Muscle layer of colon (tissue), 2 donors: ENCODE data around the gene G6PC1.
A peak's percentile ranks its signal among the peaks of the same experiment; 100 is the strongest.

Experiments used
- H3K27ac ChIP-seq: one replicate; pipeline ENCODE4 v1.7.0; 2013; ENCODE audit warnings: low read depth, mild to moderate bottlenecking, low read length, moderate library complexity
- H3K27me3 ChIP-seq, 2 donors: one replicate each; pipeline ENCODE4 v1.7.0; 2013; ENCODE audit warnings: low read length in 2 of 2, mild to moderate bottlenecking in 2 of 2; ENCODE audit not compliant: insufficient read depth in 2 of 2, control insufficient read depth in 1 of 2
- H3K36me3 ChIP-seq: one replicate; pipeline ENCODE4 v1.7.0; 2013; ENCODE audit warnings: mild to moderate bottlenecking, low read length; ENCODE audit not compliant: insufficient read depth
- H3K4me1 ChIP-seq: one replicate; pipeline ENCODE4 v1.7.0; 2013; ENCODE audit warnings: mild to moderate bottlenecking, low read length; ENCODE audit not compliant: insufficient read depth
- H3K4me3 ChIP-seq, 2 donors: one replicate each; pipeline ENCODE4 v1.7.0; 2013; ENCODE audit warnings: low read length in 2 of 2, low read depth in 1 of 2, mild to moderate bottlenecking in 1 of 2, moderate library complexity in 1 of 2
- H3K9ac ChIP-seq: one replicate; pipeline ENCODE4 v1.7.0; 2013; ENCODE audit warnings: low read length
- H3K9me3 ChIP-seq: one replicate; pipeline ENCODE4 v1.7.0; 2013; ENCODE audit warnings: mild to moderate bottlenecking, low read length
- donor health status: abdominal sarcoma.
- donor health status: Adenocarcinoma of cecum.

G6PC1 gene

DNA sequence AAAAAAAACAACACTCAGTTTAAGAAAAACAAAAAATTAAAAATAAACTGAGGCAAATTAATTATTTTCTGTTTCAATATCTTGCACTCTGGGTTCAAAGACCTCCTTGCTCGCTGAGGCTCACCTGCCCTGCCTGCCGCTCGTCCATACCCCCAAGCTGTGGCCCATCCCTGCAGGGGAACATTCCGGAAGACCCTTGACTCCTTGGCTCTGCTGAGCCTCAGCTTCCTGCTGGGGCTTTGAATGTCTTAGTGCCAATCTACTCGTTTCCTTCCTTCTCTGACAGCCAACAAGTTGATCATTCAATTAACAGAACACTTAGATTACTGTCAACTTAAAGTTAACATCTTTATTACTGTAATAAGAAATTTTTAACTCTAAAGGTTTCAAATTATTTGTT is 24.3 kb downstream of the G6PC1 start:
- no peaks in the 10 kb centered on the region for H3K36me3 ChIP-seq
- no peak overlapping the region for H3K27ac ChIP-seq
- peaks cover 28% of the 10 kb centered on the region for H3K4me1 ChIP-seq
- H3K9me3 ChIP-seq, result no peaks in the 10 kb centered on the region
- no peak overlapping the region for H3K9ac ChIP-seq
- no peak overlapping the region for H3K4me3 ChIP-seq
- no peaks in the 10 kb centered on the region for H3K27me3 ChIP-seq

DNA sequence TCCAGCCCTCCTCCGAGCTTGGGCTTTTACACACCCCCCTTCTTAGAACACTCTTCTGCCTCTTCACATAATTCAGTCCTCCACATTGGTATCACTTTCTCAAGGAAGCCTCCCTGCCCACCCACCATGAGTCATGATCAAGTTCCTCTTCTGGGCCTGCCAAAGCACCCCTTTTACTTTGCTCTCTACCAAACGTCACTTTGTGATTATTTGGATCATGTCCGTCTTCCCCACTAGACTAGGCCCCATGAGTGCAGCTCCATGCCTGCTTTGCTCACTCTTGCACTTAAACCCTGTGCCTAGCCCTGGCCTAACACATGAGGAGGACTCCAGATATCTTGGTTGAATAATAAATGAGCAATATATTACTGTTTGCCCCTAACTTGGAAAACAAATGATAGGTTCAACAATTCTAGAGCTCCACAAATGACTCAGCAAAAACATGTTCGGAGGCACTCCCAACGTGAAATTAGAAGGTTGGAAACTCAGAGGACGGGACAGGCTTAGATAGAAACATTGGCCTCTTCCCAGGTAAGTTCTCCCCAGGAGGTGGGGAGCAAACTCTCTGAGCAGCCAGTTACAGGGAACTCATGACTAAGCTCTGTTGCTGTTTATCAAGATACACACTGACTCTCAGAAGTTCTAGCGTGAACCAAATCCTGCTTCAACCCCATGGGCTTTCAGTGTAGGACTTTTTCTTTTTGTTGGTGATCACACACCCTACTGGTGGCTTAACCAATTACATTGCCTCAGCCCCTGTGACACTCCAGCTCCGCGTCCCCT is 28.3 kb downstream of the G6PC1 start:
- Histone ChIP-seq H3K27me3 (no peaks in the 10 kb centered on the region), H3K9me3 (no peaks in the 10 kb centered on the region), H3K9ac (no peak overlapping the region), H3K4me3 (peak overlapping the region in 1 of 2 donors; percentile 46), H3K4me1 (peaks cover 8% of the 10 kb centered on the region), H3K27ac (peak overlapping the region; percentile 45), H3K36me3 (no peaks in the 10 kb centered on the region)

DNA sequence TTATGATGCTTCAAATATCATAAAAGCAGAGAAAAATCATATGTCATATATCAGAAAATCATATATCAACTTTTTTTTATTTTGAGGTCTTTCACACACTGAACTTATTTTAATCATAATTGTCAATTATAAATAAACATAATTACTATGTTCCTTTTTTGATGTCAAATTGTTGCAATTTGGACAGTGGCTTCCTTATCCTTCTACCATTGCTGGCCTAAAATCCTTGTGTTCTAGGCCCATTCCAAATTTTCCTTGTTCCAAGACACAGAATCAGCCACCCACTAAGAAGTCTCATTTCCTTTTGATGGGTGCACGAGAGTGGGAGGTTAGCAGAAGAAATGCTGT is 28.9 kb downstream of the G6PC1 start:
- peak overlapping the region; percentile 45 for H3K27ac ChIP-seq
- no peak overlapping the region for H3K4me3 ChIP-seq
- peaks cover 8% of the 10 kb centered on the region for H3K4me1 ChIP-seq
- no peaks in the 10 kb centered on the region for H3K27me3 ChIP-seq
- no peaks in the 10 kb centered on the region for H3K9me3 ChIP-seq
- no peaks in the 10 kb centered on the region for H3K36me3 ChIP-seq
- no peak overlapping the region for H3K9ac ChIP-seq

GRCh38 chr17:42937712-42938596 is 37.4 kb downstream of the G6PC1 start:
- Histone ChIP-seq H3K9me3 (no peaks in the 10 kb centered on the region), H3K27ac (no peak overlapping the region), H3K4me3 (no peak overlapping the region), H3K4me1 (no peaks in the 10 kb centered on the region), H3K36me3 (no peaks in the 10 kb centered on the region), H3K9ac (no peak overlapping the region), H3K27me3 (no peaks in the 10 kb centered on the region)

DNA sequence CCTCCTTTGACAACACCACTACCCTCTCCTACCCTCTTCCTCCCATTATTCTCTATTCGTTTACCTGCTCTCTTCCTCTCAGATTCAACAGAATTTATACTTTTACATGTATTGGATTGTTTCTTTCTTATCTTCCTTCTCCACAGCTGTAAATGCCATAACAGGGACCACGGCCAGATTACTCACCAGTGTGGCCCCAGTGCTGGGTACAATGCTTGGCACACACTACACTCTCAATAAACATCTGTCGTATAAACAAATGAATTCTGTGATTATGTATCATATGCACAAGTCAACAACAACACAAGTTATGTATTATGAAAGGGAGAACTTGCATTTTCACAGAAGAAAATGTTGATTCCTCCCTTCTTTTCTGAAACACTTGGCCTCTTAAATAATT is 43.6 kb downstream of the G6PC1 start:
- Histone ChIP-seq H3K36me3 (peaks cover 7% of the 10 kb centered on the region), H3K27me3 (no peaks in the 10 kb centered on the region), H3K9ac (no peak overlapping the region), H3K4me1 (no peaks in the 10 kb centered on the region), H3K9me3 (no peaks in the 10 kb centered on the region), H3K4me3 (no peak overlapping the region), H3K27ac (no peak overlapping the region)

DNA sequence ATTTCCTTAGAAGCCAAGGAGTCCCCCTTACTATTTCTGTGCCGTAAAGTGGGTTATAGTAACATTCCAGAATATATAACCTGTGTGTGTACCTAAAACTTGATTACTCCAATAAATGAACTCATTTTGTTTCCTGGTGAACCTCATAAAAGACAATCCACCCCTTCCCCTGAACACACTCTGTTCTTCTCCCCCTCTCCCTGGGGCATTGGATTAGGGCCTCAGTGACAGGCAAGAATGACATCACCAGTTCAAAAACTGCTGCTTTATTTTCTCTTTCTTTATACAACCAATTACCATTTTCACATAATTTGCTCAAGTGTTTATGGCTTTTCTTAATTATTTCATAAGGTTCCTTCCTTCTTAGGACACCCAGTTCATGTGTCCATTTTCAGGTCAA is 46.2 kb downstream of the G6PC1 start:
- Histone ChIP-seq H3K9me3 (no peaks in the 10 kb centered on the region), H3K27ac (no peak overlapping the region), H3K4me1 (no peaks in the 10 kb centered on the region), H3K36me3 (peaks cover 24% of the 10 kb centered on the region), H3K4me3 (no peak overlapping the region), H3K27me3 (no peaks in the 10 kb centered on the region), H3K9ac (no peak overlapping the region)

- Histone ChIP-seq H3K36me3 (peaks cover 50% of the 10 kb centered on the region), H3K27ac (no peak overlapping the region), H3K27me3 (no peaks in the 10 kb centered on the region), H3K4me3 (no peak overlapping the region), H3K9me3 (no peaks in the 10 kb centered on the region), H3K9ac (no peak overlapping the region), H3K4me1 (no peaks in the 10 kb centered on the region)
Observed at GRCh38 chr17:42950044-42950783, 49.6 kb downstream of the G6PC1 start.
